DND-41 (cell line): Measurements from ENCODE around the gene SIGLEC6.

ENCODE experiments used
- CTCF ChIP-seq: IDR thresholded peaks from 2 replicates; pipeline ENCODE4 v1.5.1; 2012; ENCODE audit warnings: borderline replicate concordance, low read length, moderate library complexity, mild to moderate bottlenecking; ENCODE audit not compliant: poor library complexity, severe bottlenecking; ENCODE audit errors: extremely low read depth
- EZH2 ChIP-seq: IDR thresholded peaks from 3 replicates; pipeline ENCODE4 v1.6.1; 2012; ENCODE audit warnings: borderline replicate concordance, low read depth, mild to moderate bottlenecking, moderate library complexity, low read length, inconsistent platforms; ENCODE audit not compliant: severe bottlenecking

GRCh38 chr19:51571599-51571998 is 40.1 kb upstream of the SIGLEC6 start:
- TF ChIP-seq CTCF (no peak), EZH2 (no peak)
